Measurements from ENCODE around the gene WDR4. TPM values are rescaled to one million over a fixed set of nuclear protein-coding genes. Genes with fewer than 3 reads are reported as not detected.

Gene WDR4
- total RNA-seq, 1 experiment from 2014 or later, result 17.6 TPM

DNA sequence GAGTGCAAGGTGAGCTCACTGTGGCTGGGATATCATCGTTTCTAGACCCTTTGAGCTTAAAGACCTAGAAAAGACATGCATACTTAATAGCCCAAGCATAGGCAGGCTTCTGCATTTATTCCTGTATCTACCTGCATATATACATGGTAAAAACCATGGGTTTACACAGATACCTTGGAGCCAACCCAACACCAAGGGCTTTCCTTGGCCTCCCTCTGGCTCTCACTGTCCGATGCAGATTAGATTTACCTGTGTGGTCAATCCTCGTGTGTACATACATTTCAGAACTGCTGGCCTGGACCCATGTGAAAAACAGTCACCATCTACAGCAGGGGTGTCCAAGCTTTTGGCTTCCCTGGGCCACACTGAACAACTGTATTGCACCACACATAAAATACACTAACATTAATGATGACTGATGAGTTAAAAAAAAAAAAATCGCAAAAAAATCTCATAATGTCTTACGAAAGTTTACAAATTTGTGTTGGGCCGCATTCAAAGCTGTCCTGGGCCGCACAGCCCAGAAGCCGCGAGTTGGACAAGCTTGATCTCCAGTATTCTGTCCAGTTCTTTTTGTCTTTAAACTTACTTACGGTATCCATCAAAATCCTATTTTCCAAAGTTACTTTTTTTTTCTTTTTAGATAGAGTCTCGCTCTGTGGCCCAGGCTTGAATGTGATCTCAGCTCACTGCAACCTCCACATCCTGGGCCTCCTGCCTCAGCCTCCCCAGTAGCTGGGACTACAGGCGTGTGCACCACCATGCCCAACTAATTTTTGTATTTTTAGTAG, 43.5 kb downstream of the WDR4 start:
- ChIA-PET CTCF (interaction anchor here (0.6 kb wide), 1 partner anchor 183 kb away, joined by 3 read pairs; no protein-coding TSS in a partner anchor), POLR2A (ENCODE audit: unreplicated experiment) (no interaction called here)
- H3K4me1 ChIP-seq (replicated peaks; ENCODE audit: insufficient read depth), result no peaks in the 10 kb centered on the region
- no peak for TF ChIP-seq EZH2 (IDR thresholded peaks at IDR 0.05; ENCODE audit: low read depth)
- TF ChIP-seq, protein P1, sequence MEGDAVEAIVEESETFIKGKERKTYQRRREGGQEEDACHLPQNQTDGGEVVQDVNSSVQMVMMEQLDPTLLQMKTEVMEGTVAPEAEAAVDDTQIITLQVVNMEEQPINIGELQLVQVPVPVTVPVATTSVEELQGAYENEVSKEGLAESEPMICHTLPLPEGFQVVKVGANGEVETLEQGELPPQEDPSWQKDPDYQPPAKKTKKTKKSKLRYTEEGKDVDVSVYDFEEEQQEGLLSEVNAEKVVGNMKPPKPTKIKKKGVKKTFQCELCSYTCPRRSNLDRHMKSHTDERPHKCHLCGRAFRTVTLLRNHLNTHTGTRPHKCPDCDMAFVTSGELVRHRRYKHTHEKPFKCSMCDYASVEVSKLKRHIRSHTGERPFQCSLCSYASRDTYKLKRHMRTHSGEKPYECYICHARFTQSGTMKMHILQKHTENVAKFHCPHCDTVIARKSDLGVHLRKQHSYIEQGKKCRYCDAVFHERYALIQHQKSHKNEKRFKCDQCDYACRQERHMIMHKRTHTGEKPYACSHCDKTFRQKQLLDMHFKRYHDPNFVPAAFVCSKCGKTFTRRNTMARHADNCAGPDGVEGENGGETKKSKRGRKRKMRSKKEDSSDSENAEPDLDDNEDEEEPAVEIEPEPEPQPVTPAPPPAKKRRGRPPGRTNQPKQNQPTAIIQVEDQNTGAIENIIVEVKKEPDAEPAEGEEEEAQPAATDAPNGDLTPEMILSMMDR (conservative IDR thresholded peaks at IDR 0.05), result no peak
- intact Hi-C loops (cut with micrococcal nuclease; ENCODE audit: unreplicated experiment), result no loop called here
- no peak overlapping the region for H2AFZ ChIP-seq
- no peaks in the 10 kb centered on the region for H3K27me3 ChIP-seq (ENCODE audit: insufficient read depth, low read depth)
- no peak for DNase-seq
- no peak overlapping the region for H3K4me2 ChIP-seq
- no peak overlapping the region for H3K27ac ChIP-seq
- no peaks in the 10 kb centered on the region for H4K20me1 ChIP-seq (ENCODE audit: insufficient read depth)
- H3K4me3 ChIP-seq, result no peak overlapping the region
- no peaks in the 10 kb centered on the region for H3K36me3 ChIP-seq (ENCODE audit: low read depth)
- no peaks in the 10 kb centered on the region for H3K9me3 ChIP-seq (ENCODE audit: insufficient read depth, low read depth)
- no peaks in the 10 kb centered on the region for H3K79me2 ChIP-seq (ENCODE audit: low read depth)
- H3F3A ChIP-seq (ENCODE audit: insufficient read depth, low read depth), result peaks cover 3% of the 10 kb centered on the region; the same call in 1 of the 2 replicates
- no TSS peak for BruUV-seq (replicated peaks)
- H3K9me2 ChIP-seq (ENCODE audit: insufficient read depth), result no peaks in the 10 kb centered on the region

DNA sequence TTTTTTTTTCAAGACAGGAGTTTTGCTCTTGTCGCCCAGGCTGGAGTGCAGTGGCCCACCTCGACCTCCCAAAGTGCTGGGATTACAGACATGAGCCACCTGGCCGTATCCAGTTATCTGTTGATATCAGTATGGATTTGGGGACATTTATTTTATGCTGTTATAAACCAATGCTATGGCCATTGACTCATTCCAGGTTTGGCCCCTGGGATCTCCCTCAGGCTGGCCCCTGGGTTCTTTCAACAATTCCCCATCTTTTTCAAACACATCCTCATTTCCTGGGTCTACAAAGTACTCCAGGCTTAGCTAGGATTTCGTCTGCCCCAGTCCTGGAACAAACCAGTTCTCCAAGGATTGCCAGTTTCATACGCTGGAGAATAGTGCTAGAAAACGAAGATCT, 44.1 kb downstream of the WDR4 start:
- no peak overlapping the region for H3K4me2 ChIP-seq
- H3K4me1 ChIP-seq (replicated peaks; ENCODE audit: insufficient read depth), result no peaks in the 10 kb centered on the region
- BruUV-seq (replicated peaks), result no TSS peak
- H3K79me2 ChIP-seq (ENCODE audit: low read depth), result no peaks in the 10 kb centered on the region
- no peaks in the 10 kb centered on the region for H3K36me3 ChIP-seq (ENCODE audit: low read depth)
- no peaks in the 10 kb centered on the region for H3K9me2 ChIP-seq (ENCODE audit: insufficient read depth)
- H3K27me3 ChIP-seq (ENCODE audit: insufficient read depth, low read depth), result no peaks in the 10 kb centered on the region
- no peak overlapping the region for H2AFZ ChIP-seq
- H3K4me3 ChIP-seq, result no peak overlapping the region
- ChIA-PET CTCF (no interaction called here), POLR2A (ENCODE audit: unreplicated experiment) (no interaction called here)
- no peaks in the 10 kb centered on the region for H3K9me3 ChIP-seq (ENCODE audit: insufficient read depth, low read depth)
- DNase-seq, result no peak
- TF ChIP-seq EZH2 (IDR thresholded peaks at IDR 0.05; ENCODE audit: low read depth), result no peak
- TF ChIP-seq, protein P1 (conservative IDR thresholded peaks at IDR 0.05), result no peak
- H4K20me1 ChIP-seq (ENCODE audit: insufficient read depth), result no peaks in the 10 kb centered on the region
- no peak overlapping the region for H3K27ac ChIP-seq
- H3F3A ChIP-seq (ENCODE audit: insufficient read depth, low read depth), result peaks cover 3% of the 10 kb centered on the region; the same call in 1 of the 2 replicates
- intact Hi-C loops (cut with micrococcal nuclease; ENCODE audit: unreplicated experiment), result no loop called here

DNA sequence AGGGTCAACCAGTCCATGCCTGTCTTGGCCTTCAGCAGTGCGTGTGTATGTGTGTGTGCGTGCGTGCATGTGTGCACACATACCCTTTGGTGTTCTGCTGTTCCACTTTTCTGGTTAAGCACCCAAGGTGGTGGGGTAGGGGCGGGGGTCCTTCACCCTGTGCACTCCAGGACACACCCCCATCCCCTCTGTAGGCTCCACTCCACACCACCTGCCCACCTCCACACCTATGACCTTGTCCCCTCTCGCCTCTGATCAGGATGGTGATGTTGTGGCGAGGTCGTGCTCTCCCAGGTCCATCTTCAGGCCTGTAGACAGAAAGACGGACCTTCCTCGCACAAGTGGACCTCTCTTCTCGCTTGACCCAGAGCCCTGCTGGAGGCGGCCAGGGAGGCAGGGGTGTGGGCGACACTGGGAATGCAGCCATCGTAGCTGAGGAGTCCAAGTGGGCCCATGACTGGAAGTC, 44.6 kb downstream of the WDR4 start:
- ChIA-PET POLR2A (ENCODE audit: unreplicated experiment) (no interaction called here), CTCF (no interaction called here)
- no peaks in the 10 kb centered on the region for H3K4me1 ChIP-seq (replicated peaks; ENCODE audit: insufficient read depth)
- H3K36me3 ChIP-seq (ENCODE audit: low read depth), result no peaks in the 10 kb centered on the region
- H4K20me1 ChIP-seq (ENCODE audit: insufficient read depth), result no peaks in the 10 kb centered on the region
- H2AFZ ChIP-seq, result no peak overlapping the region
- DNase-seq, result no peak
- BruUV-seq (replicated peaks), result no TSS peak
- H3K27ac ChIP-seq, result no peak overlapping the region
- no peaks in the 10 kb centered on the region for H3K79me2 ChIP-seq (ENCODE audit: low read depth)
- peaks cover 3% of the 10 kb centered on the region; the same call in 1 of the 2 replicates for H3F3A ChIP-seq (ENCODE audit: insufficient read depth, low read depth)
- no peaks in the 10 kb centered on the region for H3K9me3 ChIP-seq (ENCODE audit: insufficient read depth, low read depth)
- H3K4me2 ChIP-seq, result no peak overlapping the region
- intact Hi-C loops (cut with micrococcal nuclease; ENCODE audit: unreplicated experiment), result no loop called here
- no peak overlapping the region for H3K4me3 ChIP-seq
- no peaks in the 10 kb centered on the region for H3K9me2 ChIP-seq (ENCODE audit: insufficient read depth)
- no peaks in the 10 kb centered on the region for H3K27me3 ChIP-seq (ENCODE audit: insufficient read depth, low read depth)
- no peak for TF ChIP-seq EZH2 (IDR thresholded peaks at IDR 0.05; ENCODE audit: low read depth)
- TF ChIP-seq, protein P1 (conservative IDR thresholded peaks at IDR 0.05), result no peak
